CD8-positive, alpha-beta memory T cell (primary cell): ENCODE measurements around the gene TAF6. TPM values are rescaled to one million over a fixed set of nuclear protein-coding genes. Genes with fewer than 3 reads are reported as not detected.

Experiments used
- CTCF ChIA-PET: fragments of 350-600 bp; sonication (Branson Sonifier 250); formaldehyde crosslinking; loops from one replicate; lab custom pipeline; 2021; ENCODE audit warnings: antibody characterized with exemption; lab: Charles Lee
- POLR2A ChIA-PET: fragments of 350-600 bp; sonication (Branson Sonifier 250); formaldehyde crosslinking; loops from one replicate; lab custom pipeline; 2021; ENCODE audit warnings: antibody characterized with exemption; lab: Charles Lee
- DNase-seq, 5 donors: peaks; one replicate each; pipeline versions ENCODE4 v3.0.0 to v3.0.0-alpha.2; 2020 to 2022; ENCODE audit warnings: mixed read lengths in 1 of 5
- H3K27ac ChIP-seq: one replicate; pipeline ENCODE4 v1.7.0; 2013; ENCODE audit warnings: low read depth, mild to moderate bottlenecking, low read length, moderate library complexity
- H3K27me3 ChIP-seq: 2 replicates; pipeline ENCODE4 v1.7.0; 2013; ENCODE audit warnings: low read length, mild to moderate bottlenecking; ENCODE audit not compliant: insufficient read depth, poor library complexity, severe bottlenecking
- H3K36me3 ChIP-seq: 2 replicates; pipeline ENCODE4 v1.7.0; 2013; ENCODE audit warnings: mild to moderate bottlenecking, low read length, moderate library complexity; ENCODE audit not compliant: insufficient read depth
- H3K4me1 ChIP-seq: 2 replicates; pipeline ENCODE4 v1.7.0; 2013; ENCODE audit warnings: mild to moderate bottlenecking, low read length, moderate library complexity; ENCODE audit not compliant: insufficient read depth
- H3K4me3 ChIP-seq: 2 replicates; pipeline ENCODE4 v1.7.0; 2013; ENCODE audit warnings: mild to moderate bottlenecking, low read length
- H3K9me3 ChIP-seq: 2 replicates; pipeline ENCODE4 v1.7.0; 2013; ENCODE audit warnings: mild to moderate bottlenecking, low read length
- H3K27ac Mint-ChIP-seq, 8 donors: one replicate each; pipeline ENCODE4 v1.8.0; 2020 to 2021; ENCODE audit warnings: mixed read lengths in 8 of 8, mild to moderate bottlenecking in 6 of 8, inconsistent platforms in 3 of 8, moderate library complexity in 3 of 8
- H3K27me3 Mint-ChIP-seq, 2 donors: one replicate each; pipeline ENCODE4 v1.8.0; 2020 to 2021; ENCODE audit warnings: mixed read lengths in 2 of 2, mild to moderate bottlenecking in 1 of 2, moderate library complexity in 1 of 2
- H3K36me3 Mint-ChIP-seq, 3 donors: one replicate each; pipeline ENCODE4 v1.8.0; 2020 to 2021; ENCODE audit warnings: mixed read lengths in 3 of 3, inconsistent platforms in 1 of 3, mild to moderate bottlenecking in 1 of 3
- H3K4me1 Mint-ChIP-seq, 3 donors: one replicate each; pipeline ENCODE4 v1.8.0; 2020 to 2021; ENCODE audit warnings: mixed read lengths in 3 of 3, inconsistent platforms in 1 of 3, mild to moderate bottlenecking in 1 of 3
- H3K4me3 Mint-ChIP-seq, 7 donors: one replicate each; pipeline ENCODE4 v1.8.0; 2020 to 2021; ENCODE audit warnings: mixed read lengths in 7 of 7, mild to moderate bottlenecking in 6 of 7, moderate library complexity in 4 of 7, inconsistent platforms in 2 of 7
- H3K9me3 Mint-ChIP-seq, 5 donors: one replicate each; pipeline ENCODE4 v1.8.0; 2020 to 2022; ENCODE audit warnings: mixed read lengths in 5 of 5, mild to moderate bottlenecking in 3 of 5, moderate library complexity in 2 of 5, inconsistent platforms in 1 of 5
- polyA plus RNA-seq: library from polyadenylated mRNA; unstranded; fragments of 300-500 nt; fragmentation: Illumina TruSeq; gene quantifications from one replicate; pipeline ENCODE4 v1.2.3, GENCODE V29; 2021
- total RNA-seq, 2 experiments: library from RNA; stranded (reverse); gene quantifications; one replicate each; pipeline ENCODE4 v1.2.3, GENCODE V29; 2021

Gene TAF6
- total and polyA plus RNA-seq, 3 experiments from 2014 or later, result 39.8 to 82.3 (median 75.7) TPM

DNA sequence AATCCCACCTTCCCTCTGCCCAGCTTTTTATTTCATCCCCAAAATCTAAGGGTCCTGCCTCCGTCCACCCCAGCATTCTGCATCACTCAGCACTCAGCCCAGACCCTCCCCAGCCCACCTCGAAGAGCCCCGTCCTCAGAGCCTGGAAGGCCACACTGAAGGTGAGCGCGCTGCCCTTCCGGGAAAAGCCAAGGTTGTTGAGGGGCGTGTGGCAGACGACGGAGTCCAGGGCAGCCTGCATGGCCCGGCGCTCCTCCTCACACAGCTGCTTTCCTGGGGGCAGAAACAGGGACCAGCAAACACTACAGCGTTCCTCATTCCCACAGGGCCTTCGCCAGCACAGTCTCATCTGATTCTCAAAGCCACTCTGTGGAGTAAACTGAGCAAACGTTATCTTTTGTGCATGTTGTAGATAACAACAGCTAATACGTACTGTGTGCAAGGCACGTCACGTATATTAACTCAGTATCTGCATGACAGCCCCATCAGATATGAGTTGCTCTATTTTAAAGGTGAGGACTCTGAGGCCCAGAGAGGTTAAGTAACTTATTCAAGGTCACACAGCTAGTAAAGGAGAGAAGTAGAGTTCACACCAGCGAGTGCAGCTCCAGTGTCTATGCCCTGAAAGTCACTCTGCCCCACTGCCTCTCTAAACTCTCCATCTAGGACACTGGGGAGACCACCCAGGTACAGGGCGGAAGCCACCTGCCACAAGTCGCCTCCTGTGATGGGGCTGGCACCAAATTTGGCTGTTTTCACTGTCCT lies 36.6 kb upstream of the TAF6 start:
- Histone ChIP-seq H3K4me1 (peaks cover 44% of the 10 kb centered on the region), H3K36me3 (peaks cover 13% of the 10 kb centered on the region)
- peaks cover 0 to 61% (median 7%) of the 10 kb centered on the region in 3 donors for H3K36me3 Mint-ChIP-seq

DNA sequence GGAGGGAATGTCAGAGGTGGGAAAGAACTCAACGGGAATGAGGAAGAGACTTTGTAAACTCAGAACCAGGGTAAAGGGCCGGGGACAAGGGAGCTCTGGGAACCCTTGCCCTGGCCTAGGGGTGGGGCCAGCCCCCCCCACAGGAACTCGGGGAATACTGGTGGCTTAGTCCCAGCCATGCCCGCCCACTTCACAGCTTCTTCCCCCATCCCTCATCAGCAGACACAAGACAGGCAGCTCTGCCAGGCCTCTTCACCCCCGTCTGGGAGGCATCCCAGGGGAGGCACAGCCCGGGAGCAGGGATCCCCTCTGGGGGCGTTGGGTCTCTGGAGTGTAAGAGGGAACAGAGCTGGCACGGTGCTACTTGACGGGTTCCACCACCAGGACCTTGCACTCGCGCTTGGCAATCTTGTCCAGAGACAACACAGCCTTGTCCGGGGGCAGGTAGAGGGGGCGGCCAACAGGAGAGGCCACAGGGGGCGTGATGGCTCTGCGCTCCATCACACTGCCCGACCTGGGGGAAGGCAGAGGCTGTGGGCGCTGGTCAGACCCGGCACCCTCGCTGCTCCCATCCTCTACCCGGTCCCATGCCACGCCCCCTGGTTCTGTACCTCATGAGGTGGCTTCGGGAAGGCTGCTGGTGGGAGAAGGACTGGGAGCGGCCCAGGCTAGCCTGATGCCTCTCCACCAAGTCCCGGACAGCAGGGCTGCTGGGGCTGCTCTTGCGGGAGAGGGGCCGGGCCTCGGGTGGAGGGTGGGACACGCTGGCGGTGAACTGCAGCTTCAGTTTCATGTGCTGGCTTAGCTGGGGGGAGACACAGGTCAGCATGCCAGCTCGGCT lies 35.7 kb upstream of the TAF6 start:
- no peaks in the 10 kb centered on the region for H3K27me3 Mint-ChIP-seq
- Histone ChIP-seq H3K27ac (no peak overlapping the region), H3K36me3 (peaks cover 13% of the 10 kb centered on the region), H3K27me3 (no peaks in the 10 kb centered on the region), H3K4me3 (no peak overlapping the region), H3K9me3 (no peaks in the 10 kb centered on the region), H3K4me1 (peaks cover 53% of the 10 kb centered on the region)
- no peak for DNase-seq
- H3K36me3 Mint-ChIP-seq, result peaks cover 0 to 67% (median 13%) of the 10 kb centered on the region in 3 donors
- ChIA-PET POLR2A (no interaction called here), CTCF (interaction anchor here (0.8 to 6.1 kb wide), 2 partner anchors 12 to 22 kb away, joined by 3 to 22 read pairs; partner anchors contain the start of gene GAL3ST4)
- no peaks in the 10 kb centered on the region for H3K9me3 Mint-ChIP-seq
- H3K4me3 Mint-ChIP-seq, result peak overlapping the region in 2 of 7 donors; percentile 56 to 84
- peak overlapping the region in 2 of 8 donors; percentile 68 to 71 for H3K27ac Mint-ChIP-seq
- H3K4me1 Mint-ChIP-seq, result peaks cover 40 to 76% (median 64%) of the 10 kb centered on the region in 3 donors

More for the DNA sequence above, 36.6 kb upstream of the TAF6 start:
- H3K9me3 ChIP-seq, result no peaks in the 10 kb centered on the region
- ChIA-PET POLR2A (interaction anchor here (0.5 to 1.5 kb wide), 2 partner anchors 11 to 826 kb away, joined by 3 to 4 read pairs; no protein-coding TSS in a partner anchor), CTCF (interaction anchor here (0.8 to 6.1 kb wide), 5 partner anchors 11 to 34 kb away, joined by 3 to 22 read pairs (median 6); partner anchors contain the start of gene GAL3ST4)
- peak overlapping the region in 6 of 8 donors; percentile 12 to 86 (median 70) for H3K27ac Mint-ChIP-seq
- no peaks in the 10 kb centered on the region for H3K27me3 Mint-ChIP-seq
- H3K4me3 Mint-ChIP-seq, result peak overlapping the region in 6 of 7 donors; percentile 20 to 87 (median 68)
- no peak overlapping the region for H3K4me3 ChIP-seq
- no peak overlapping the region for H3K27ac ChIP-seq
- peaks cover 33 to 68% (median 55%) of the 10 kb centered on the region in 3 donors for H3K4me1 Mint-ChIP-seq
- no peaks in the 10 kb centered on the region for H3K27me3 ChIP-seq
- H3K9me3 Mint-ChIP-seq, result no peaks in the 10 kb centered on the region
- no peak for DNase-seq

DNA sequence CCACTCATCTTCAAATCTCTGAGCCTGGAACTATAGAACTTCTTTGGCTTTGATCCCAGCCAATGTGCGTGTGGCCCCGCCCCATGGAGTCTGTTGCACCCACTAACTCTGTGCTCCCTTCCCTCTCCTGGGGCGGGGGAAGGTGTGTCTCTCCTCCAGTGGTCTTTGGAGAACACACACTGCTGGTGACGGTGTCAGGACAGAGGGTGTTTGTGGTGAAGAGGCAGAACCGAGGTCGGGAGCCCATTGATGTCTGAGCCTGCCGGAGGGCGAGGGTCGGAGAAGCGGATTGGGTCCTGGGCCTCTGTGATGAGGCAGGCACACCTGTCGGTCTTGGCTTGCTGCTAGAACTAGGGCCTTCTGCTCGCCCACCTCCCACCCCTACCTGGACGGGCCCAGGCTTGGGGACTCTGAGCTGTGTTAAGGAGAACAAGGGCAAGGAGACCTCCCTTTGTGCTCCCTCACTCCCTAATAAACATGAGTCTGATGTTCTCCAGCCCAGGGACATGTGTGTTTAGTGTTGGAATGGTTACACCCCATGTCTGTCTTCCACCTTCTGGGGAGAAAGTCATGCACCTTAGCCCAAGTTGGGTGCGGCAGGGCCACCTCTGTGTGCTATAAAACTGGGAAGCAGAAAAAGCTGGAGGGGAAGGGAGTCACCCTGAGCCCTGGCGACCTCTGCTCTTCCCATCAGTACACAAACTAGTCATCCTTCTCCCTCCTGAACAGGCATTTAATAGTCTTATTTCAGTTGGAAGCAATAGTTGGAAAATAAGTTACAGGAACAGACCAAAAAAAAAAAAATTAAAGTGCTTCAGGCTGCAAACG lies 34.8 kb upstream of the TAF6 start:
- Mint-ChIP-seq H3K27me3 (no peaks in the 10 kb centered on the region), H3K36me3 (peaks cover 0 to 72% (median 13%) of the 10 kb centered on the region in 3 donors), H3K27ac (peak overlapping the region in 6 of 8 donors; percentile 6 to 82 (median 40)), H3K4me3 (peak overlapping the region in 2 of 7 donors; percentile 44 to 77), H3K4me1 (peaks cover 42 to 77% (median 64%) of the 10 kb centered on the region in 3 donors), H3K9me3 (no peaks in the 10 kb centered on the region)
- H3K36me3 ChIP-seq, result peaks cover 13% of the 10 kb centered on the region
- H3K27me3 ChIP-seq, result no peaks in the 10 kb centered on the region
- no peak overlapping the region for H3K4me3 ChIP-seq
- no peak overlapping the region for H3K27ac ChIP-seq
- DNase-seq, result no peak
- POLR2A ChIA-PET, result interaction anchor here (1.0 kb wide), 1 partner anchor 9 kb away, joined by 3 read pairs; no protein-coding TSS in a partner anchor
- H3K4me1 ChIP-seq, result peaks cover 51% of the 10 kb centered on the region
- no peaks in the 10 kb centered on the region for H3K9me3 ChIP-seq
- CTCF ChIA-PET, result interaction anchor here (6.1 kb wide), 1 partner anchor 13 kb away, joined by 22 read pairs; the partner anchor contains the start of gene GAL3ST4

DNA sequence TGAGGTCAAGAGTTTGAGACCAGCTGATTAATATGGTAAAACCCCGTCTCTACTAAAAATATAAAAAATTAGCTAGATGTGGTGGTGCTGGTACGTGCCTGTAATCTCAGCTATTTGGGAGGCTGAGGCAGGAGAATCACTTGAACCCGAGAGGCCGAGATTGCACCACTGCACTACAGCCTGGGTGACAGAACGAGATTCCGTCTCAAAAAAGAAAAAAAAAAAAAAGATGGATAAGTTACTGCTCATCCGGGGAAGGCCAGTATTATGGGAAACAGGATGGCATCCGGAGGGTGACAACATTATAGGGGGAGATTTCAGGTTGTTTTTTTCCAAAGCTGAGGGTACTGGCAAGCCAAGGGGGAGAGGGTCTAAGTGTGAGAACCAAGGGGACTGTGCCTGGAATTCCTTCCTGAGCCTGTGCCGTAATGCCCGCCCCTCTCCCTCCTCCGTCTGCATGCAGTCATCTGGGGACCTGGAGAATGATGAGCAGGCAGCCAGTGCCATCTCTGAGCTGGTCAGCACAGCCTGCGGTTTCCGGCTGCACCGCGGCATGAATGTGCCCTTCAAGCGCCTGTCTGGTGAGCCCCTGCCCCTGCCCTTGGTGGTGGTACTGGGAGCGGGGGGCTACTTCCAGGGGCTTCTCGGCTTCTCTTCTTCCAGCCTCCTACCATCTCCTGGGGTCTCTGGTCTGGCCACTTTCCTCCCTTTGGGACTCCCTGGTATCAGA lies 33.9 kb upstream of the TAF6 start:
- H3K27me3 ChIP-seq, result no peaks in the 10 kb centered on the region
- no peaks in the 10 kb centered on the region for H3K9me3 ChIP-seq
- Mint-ChIP-seq H3K9me3 (no peaks in the 10 kb centered on the region), H3K27me3 (no peaks in the 10 kb centered on the region), H3K4me3 (peak overlapping the region in 1 of 7 donors; percentile 77), H3K36me3 (peaks cover 0 to 76% (median 13%) of the 10 kb centered on the region in 3 donors), H3K27ac (peak overlapping the region in 4 of 8 donors; percentile 13 to 79 (median 42)), H3K4me1 (peaks cover 48 to 81% (median 73%) of the 10 kb centered on the region in 3 donors)
- CTCF ChIA-PET, result no interaction called here
- H3K4me1 ChIP-seq, result peaks cover 51% of the 10 kb centered on the region
- no peak overlapping the region for H3K27ac ChIP-seq
- no peak for DNase-seq
- H3K36me3 ChIP-seq, result peaks cover 13% of the 10 kb centered on the region
- POLR2A ChIA-PET, result interaction anchor here (1.0 kb wide), 1 partner anchor 10 kb away, joined by 3 read pairs; no protein-coding TSS in a partner anchor
- H3K4me3 ChIP-seq, result no peak overlapping the region

DNA sequence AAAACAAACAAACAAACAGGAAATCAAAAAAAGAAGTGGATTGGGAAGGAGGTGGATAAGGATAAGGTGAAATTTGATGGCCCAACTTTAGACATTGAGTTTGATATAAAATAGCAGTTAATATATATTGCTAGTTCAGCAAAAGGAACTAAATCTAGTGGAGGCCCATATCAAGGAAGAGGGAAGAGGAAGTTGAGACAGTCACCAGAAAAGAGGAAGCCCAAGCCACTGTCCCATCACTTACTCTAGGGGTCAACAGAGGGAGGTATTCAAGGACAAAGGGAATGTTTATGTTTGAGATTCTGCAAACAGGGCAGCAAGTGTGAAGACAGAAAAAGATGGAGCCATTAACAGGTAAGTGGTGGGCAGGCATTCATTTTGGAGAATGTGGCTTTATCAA lies 33.2 kb upstream of the TAF6 start:
- Mint-ChIP-seq H3K4me3 (peak overlapping the region in 2 of 7 donors; percentile 13 to 15), H3K27ac (peak overlapping the region in 7 of 8 donors; percentile 13 to 81 (median 75)), H3K36me3 (peaks cover 0 to 72% (median 13%) of the 10 kb centered on the region in 3 donors), H3K4me1 (peaks cover 44 to 80% (median 69%) of the 10 kb centered on the region in 3 donors), H3K9me3 (no peaks in the 10 kb centered on the region), H3K27me3 (no peaks in the 10 kb centered on the region)
- H3K36me3 ChIP-seq, result peaks cover 13% of the 10 kb centered on the region
- H3K4me3 ChIP-seq, result no peak overlapping the region
- H3K27ac ChIP-seq, result no peak overlapping the region
- ChIA-PET CTCF (no interaction called here), POLR2A (interaction anchor here (0.5 to 1.1 kb wide), 2 partner anchors 23 to 67 kb away, joined by 3 read pairs; no protein-coding TSS in a partner anchor)
- H3K4me1 ChIP-seq, result peaks cover 49% of the 10 kb centered on the region
- no peaks in the 10 kb centered on the region for H3K9me3 ChIP-seq
- DNase-seq, result no peak
- H3K27me3 ChIP-seq, result no peaks in the 10 kb centered on the region

DNA sequence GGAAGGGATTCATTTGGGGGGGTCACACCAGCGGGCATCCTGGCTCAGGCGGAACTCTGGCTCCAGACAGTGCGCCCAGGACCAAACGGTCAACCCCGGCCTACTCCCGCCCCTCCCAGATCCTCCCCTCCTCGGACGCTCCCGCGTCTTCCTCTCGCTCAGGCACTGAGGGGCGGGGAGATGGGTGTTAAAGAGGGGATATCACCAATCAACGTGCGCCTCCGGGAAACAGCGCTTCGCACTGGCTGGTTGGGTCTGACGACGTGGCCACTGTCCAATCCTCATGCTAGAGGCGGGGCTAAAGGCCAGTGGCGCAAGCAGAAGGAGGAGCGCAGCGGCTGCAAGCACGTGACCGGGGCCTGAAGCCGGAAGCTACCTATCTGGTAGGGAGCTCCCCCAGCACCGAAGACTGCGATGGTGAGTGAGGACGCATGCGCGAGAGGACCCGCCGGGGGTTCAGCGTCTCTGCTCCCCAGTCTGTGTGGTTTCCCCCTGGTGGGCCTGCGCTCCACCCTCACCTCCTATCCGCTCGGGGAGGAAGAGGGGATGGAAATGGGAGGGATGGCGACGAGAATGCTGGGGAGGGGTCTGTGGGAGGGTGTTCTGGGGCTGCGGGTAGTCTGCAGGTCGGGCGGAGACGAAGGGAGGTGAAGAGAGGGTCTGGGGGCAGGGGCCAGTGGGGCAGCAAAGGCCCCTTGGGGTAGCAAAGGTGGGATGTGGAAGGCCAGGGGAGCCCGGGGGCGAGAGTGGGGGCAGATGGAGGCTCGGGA lies 29.6 kb upstream of the TAF6 start, which contains the start of gene LAMTOR4:
LAMTOR4 (plus strand) TSS at position 360 of the 770 bp plus-strand sequence; CDS start at position 415, 55 bp downstream.
- H3K4me3 ChIP-seq, result peak within 1 kb of the TSS; percentile 83
- peaks cover 0 to 38% (median 13%) of the 10 kb centered on the region in 3 donors for H3K36me3 Mint-ChIP-seq
- H3K9me3 ChIP-seq, result no peaks in the 10 kb centered on the region
- peak within 1 kb of the TSS; percentile 87 for H3K27ac ChIP-seq
- no peaks in the 10 kb centered on the region for H3K9me3 Mint-ChIP-seq
- peak within 1 kb of the TSS; percentile 82 to 99 (median 95) for H3K4me3 Mint-ChIP-seq
- CTCF ChIA-PET, result interaction anchor here (0.6 to 2.9 kb wide), 8 partner anchors 10 to 69 kb away, joined by 3 to 23 read pairs (median 4); partner anchors contain the start of genes GPC2, STAG3 and TRAPPC14
- H3K36me3 ChIP-seq, result no peaks in the 10 kb centered on the region
- no peaks in the 10 kb centered on the region for H3K27me3 Mint-ChIP-seq
- H3K27ac Mint-ChIP-seq, result peak within 1 kb of the TSS; percentile 85 to 99 (median 96)
- DNase-seq, result peak; percentile 97 to 99 (median 98)
- peaks cover 29% of the 10 kb centered on the region for H3K4me1 ChIP-seq
- H3K27me3 ChIP-seq, result no peaks in the 10 kb centered on the region
- H3K4me1 Mint-ChIP-seq, result peaks cover 27 to 44% (median 43%) of the 10 kb centered on the region in 3 donors
- POLR2A ChIA-PET, result interaction anchor here (0.6 to 2.6 kb wide), 14 partner anchors 9 to 726 kb away, joined by 3 to 23 read pairs (median 4); partner anchors contain the start of genes FBXO24, GAL3ST4, GPC2 and LRCH4
